Fibroblast of skin of left biceps (primary cell): ENCODE data around the gene ACMSD.
"Not testable (repeated sequence)": the region's sequence is repeated elsewhere in the genome, so short reads cannot be mapped to it uniquely, and the experiment has no call there.

Source experiments
- DNase-seq, 2 experiments: peaks; one replicate each; pipeline ENCODE4 v3.0.0-alpha.2; 2013; ENCODE audit warnings: low read depth in 2 of 2

Gene ACMSD

GRCh38 chr2:134907441-134908116 is 69.2 kb downstream of the ACMSD start:
- DNase-seq: not testable (repeated sequence)

GRCh38 chr2:134910763-134911399 is 72.5 kb downstream of the ACMSD start:
- DNase-seq: no peak

GRCh38 chr2:134911400-134911785 is 73.0 kb downstream of the ACMSD start:
- DNase-seq: no peak

- DNase-seq: no peak
These were observed 73.9 kb downstream of the ACMSD start for GRCh38 chr2:134912361-134912760.

GRCh38 chr2:134917360-134917865 is 79.0 kb downstream of the ACMSD start:
- DNase-seq: no peak

GRCh38 chr2:134917888-134918525 is 79.6 kb downstream of the ACMSD start:
- DNase-seq: no peak

- DNase-seq: peak; percentile 99
These were observed 80.3 kb downstream of the ACMSD start, which contains the start of gene CCNT2 for GRCh38 chr2:134918526-134919340. TSS of gene CCNT2 (plus strand) at chr2:134918822. CDS start at chr2:134918855, 33 bp downstream.

- no peak for DNase-seq
These were observed 81.2 kb downstream of the ACMSD start for GRCh38 chr2:134919341-134920210.

GRCh38 chr2:134924912-134925311 is 86.5 kb downstream of the ACMSD start:
- DNase-seq: no peak

GRCh38 chr2:134926231-134926931 is 88.0 kb downstream of the ACMSD start:
- no peak for DNase-seq

GRCh38 chr2:134927195-134927594 is 88.8 kb downstream of the ACMSD start:
- no peak for DNase-seq

- DNase-seq: no peak
These were observed 94.6 kb downstream of the ACMSD start for GRCh38 chr2:134932864-134933526.

- DNase-seq: no peak
These were observed 95.3 kb downstream of the ACMSD start for GRCh38 chr2:134933732-134934131.

GRCh38 chr2:134934150-134934549 is 95.7 kb downstream of the ACMSD start:
- DNase-seq: no peak

- DNase-seq: no peak
These were observed 96.2 kb downstream of the ACMSD start for GRCh38 chr2:134934641-134935040.

GRCh38 chr2:134936691-134937090 is 98.3 kb downstream of the ACMSD start:
- DNase-seq: no peak

GRCh38 chr2:134943540-134943939 is 105.1 kb downstream of the ACMSD start:
- no peak for DNase-seq

GRCh38 chr2:134944975-134945374 is 106.6 kb downstream of the ACMSD start:
- no peak for DNase-seq

GRCh38 chr2:134946073-134946472 is 107.7 kb downstream of the ACMSD start:
- no peak for DNase-seq
